Measurements from ENCODE around the gene RALGPS1.
"Not testable (repeated sequence)": the region's sequence is repeated elsewhere in the genome, so short reads cannot be mapped to it uniquely, and the experiment has no call there.

The RALGPS1 gene

DNA sequence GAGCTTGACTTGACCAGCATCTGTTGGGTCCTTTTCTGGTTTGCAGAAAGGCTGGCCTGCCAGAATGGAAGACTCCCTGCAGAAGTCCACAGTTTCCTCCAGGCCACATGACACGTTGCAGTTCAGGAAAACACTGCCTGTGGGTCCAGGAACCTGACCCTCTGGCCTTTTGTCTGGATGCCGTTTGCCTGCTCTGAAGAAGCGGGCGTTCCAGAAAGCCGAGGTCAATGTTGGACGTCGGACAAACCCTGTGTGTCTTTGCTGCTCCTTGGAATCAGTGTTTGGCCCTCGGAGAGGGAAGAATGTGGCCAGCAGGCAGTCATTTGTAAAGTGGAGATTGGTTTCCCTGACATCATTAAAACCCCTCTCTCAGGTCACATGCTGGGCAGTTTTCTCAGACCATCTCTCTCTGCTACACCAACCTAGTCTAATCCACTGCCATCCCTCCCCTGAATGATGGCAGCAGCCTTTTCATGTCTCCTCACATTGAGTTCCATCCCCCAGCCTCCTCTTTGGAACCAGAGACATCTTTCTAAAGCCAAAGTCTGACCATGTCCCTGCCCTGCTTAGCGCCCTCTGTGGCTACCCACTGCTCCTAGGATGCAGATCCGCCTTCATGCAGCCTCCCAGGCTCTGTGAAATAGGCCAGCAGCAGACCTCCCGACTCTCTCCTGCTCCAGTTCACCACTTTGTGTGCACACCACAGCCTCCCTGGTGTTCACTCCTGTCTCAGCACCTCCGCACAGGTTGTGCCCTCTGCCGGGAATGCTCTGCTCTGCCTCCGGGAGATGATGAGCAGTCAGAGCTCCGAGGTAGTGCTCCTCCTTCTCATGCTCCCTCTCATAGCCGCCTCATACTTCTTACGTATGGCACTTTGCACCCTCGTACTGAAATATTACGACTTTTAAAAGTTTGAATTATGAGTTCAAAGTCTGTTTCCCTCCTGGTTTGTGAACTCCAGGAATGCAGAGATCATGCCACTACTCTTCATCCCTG, 75.6 kb downstream of the RALGPS1 start:
- DNase-seq: no peak

GRCh38 chr9:126991183-126991582, 76.6 kb downstream of the RALGPS1 start:
- DNase-seq: no peak

GRCh38 chr9:126992427-126992826, 77.8 kb downstream of the RALGPS1 start:
- no peak for DNase-seq

DNA sequence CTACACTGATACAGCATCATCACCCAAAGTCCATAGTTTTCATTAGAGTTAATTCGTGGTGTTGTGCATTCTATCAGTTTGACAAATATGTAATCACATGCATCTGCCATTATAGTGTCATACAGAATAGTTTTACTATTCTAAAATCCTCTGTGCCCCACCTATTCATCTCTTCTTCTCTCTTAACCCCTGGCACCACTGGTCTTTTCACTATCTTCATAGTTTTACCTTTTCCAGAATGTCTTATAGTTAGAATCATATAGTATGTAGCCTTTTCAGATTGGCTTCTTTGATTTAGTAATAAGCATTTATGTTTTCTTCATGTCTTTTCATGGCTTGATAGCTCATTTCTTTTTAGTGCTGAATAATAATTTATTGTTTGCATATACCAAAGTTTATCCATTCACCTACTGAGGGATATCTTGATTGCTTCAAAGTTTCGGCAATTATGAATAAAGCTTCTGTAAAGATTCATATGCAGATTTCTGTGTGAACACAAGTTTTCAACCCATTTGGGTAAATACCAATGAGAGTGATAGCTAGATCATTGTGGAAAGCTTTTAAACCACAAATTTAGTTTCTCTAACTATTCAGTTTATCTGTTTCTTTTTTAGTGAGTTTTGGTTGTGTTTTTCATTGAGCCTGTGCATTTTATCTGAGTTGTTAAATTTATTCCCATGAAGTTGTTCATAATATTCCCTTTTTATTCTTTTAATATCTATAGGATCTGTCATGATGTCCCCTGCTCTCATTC, 84.9 kb downstream of the RALGPS1 start:
- DNase-seq: no peak

DNA sequence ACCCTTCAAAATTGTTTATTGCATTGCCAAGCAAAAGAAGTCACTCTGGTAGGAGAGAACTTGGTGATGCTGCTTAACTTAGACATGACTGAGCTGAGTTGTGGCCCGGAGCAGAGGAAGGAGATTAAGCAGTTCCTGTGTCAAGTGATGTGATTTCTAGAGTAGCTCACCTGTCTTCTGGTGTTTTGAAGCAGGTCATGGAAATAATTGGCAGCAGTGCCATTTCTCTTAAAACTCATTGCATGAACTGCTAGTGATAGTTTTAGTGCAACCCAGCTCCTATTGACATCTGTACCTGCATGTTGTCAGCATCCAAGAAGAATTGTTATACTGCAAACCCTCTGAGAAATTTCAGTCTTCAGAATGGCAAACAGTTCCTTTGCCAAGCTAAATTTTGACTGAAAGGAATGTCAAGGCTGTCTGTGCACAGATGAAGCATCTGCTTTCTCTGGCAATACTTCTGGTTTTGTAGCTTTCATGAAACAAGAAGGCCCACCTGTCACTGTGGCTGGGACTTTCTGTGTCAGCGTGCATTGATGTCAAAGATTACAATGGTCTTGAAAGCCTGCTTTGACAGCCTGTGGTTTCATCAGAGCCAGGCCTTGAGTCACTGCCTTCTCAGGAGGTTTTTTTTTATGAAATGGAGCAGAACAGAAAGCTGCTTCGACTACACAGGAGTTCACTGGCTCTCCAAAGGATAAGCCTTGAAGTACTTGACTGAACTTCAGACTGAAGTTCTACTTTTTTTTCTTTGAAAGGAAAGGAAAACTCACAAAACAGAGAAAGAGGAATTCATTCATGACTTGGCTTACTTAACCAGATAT, 90.6 kb downstream of the RALGPS1 start:
- no peak for DNase-seq

GRCh38 chr9:127005770-127006314, 91.3 kb downstream of the RALGPS1 start:
- DNase-seq: no peak

DNA sequence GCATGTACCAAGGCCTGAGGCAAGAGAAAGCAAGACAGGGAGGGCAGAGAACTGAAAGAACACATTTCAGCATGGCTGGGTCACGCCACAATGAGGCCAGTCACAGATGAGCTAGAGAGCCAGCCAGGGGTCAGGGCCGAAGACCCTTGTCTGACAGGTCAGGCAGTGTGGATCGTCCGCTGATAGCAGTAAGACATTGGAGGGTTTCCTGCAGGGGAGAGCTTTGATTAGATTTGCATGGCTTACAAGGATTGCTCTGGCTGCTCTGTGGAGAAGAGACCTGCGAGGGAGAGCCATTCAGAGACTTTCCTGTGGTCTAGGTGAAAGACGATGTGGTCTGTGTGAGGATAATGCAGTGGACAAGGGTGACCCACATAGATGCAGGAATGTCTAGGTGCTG, 93.1 kb downstream of the RALGPS1 start:
- no peak for DNase-seq

- no peak for DNase-seq
Observed at GRCh38 chr9:127008076-127008475, 93.5 kb downstream of the RALGPS1 start.

GRCh38 chr9:127011772-127012171, 97.2 kb downstream of the RALGPS1 start:
- no peak for DNase-seq

GRCh38 chr9:127012250-127012649, 97.7 kb downstream of the RALGPS1 start:
- no peak for DNase-seq

GRCh38 chr9:127013597-127013996, 99.0 kb downstream of the RALGPS1 start:
- no peak for DNase-seq

DNA sequence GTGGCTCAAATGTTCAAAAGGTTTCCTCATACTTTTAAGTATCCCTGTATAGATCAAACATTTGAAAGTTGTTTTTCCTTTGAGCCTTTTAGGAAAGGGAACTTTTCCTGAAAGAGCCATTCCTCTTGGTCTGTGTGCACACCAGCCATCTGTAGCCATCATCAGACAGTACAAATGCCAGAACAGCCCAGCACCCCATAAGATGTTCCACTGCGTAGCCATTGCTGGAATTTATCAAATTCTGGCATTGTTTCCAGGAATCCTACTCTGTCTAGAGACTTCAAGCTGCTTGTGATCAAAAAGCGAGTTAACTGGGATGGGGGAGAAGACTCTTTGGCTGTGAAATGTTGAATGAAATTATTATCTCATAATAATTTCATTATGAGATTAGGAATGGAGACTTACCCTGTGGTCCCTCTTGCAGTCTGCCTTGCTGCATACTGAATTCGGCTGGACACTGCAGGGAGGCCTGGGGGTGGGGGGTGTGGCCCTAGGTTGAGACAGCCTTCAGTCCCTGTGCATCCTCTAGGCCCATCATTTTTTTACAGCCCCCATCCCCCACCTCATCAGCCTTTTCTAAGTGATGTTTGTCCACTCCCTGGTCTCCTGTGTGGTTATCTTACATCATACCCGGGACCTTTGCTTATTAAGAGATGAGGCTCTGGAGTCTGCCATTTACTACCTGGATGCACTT, 99.8 kb downstream of the RALGPS1 start:
- DNase-seq: peak; percentile 66

GRCh38 chr9:127014910-127015540, 100.4 kb downstream of the RALGPS1 start:
- no peak for DNase-seq

DNA sequence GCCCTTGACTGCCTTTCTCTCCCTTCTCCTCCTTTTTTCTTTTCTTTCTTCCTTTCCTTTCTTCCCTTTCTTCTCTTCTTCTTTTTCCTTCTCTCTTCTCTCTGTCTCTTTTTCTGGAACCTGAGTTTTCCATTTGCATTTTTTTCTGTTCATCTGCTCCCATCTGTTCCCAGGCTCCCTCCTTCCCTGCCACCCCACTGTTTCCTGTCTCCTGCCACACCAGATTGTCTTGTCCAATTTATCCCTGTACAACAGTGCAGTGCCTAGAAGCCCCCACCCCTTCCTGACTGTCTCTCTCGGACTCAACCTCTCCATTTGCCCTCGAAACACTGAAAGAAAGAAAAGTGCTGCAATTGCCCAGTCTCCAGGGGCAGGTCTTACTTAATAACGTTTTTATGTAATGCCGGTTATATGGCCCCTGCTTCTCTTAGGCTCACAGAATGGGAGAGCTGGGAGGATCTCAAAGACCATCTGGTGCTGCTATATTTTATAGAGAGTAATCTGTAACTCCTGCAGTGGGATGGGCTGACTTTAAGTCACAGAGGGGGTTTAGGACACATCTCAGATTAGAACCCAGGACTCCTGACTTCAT, 101.4 kb downstream of the RALGPS1 start:
- no peak for DNase-seq

DNA sequence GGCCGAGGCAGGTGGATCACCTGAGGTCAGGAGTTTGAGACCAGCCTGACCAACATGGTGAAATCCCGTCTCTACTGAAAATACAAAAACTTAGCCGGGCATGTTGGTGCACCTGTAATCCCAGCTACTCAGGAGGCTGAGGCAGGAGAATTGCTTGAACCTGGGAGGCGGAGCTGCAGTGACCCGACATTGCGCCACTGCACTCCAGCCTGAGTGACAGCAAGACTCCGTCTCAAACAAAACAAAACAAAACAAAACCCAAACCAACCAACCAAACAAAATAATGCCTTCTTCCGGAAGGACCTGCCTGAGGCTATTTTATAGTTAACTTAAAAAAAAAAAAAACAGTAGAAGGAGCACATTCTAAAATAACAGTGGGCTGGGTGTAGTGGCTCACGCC, 103.4 kb downstream of the RALGPS1 start:
- DNase-seq: not testable (repeated sequence)

GRCh38 chr9:127018935-127019334, 104.4 kb downstream of the RALGPS1 start:
- peak; percentile 24 for DNase-seq

DNA sequence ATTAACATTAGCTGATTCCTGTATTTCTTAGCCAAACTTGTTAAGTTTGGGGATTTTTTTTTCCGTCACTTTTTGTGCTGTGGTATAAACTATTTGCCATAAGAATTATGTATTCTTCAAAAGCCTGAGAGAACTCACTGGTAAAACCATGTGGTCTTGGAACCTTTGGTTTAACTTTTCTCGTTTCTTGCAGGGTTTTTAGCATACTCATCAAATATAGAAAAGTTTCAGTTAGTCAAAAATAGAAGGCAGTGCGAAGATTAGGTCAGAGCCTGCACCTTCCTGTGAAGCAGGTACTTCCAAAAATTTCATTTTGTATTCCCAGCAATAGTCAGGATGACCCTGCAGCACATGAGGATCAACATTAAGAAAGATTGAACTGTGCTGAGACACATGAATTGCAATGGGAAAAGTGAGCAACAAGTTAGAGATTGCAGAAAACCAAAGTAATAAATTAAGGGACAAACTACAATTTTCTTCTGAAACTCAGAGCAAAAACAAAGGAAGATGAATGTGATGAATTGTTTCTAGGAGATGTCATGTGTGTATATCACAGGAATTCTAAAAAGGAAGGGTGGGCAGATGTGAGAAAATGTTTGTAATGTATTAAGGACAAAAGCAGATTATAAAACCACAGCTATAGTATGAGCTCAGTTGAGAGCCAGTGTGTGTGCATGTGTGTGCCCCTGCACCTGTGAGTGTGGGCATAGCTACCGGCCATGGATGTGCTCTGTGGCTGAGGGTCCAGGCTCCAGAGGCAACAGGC, 105.6 kb downstream of the RALGPS1 start:
- DNase-seq: peak; percentile 33

DNA sequence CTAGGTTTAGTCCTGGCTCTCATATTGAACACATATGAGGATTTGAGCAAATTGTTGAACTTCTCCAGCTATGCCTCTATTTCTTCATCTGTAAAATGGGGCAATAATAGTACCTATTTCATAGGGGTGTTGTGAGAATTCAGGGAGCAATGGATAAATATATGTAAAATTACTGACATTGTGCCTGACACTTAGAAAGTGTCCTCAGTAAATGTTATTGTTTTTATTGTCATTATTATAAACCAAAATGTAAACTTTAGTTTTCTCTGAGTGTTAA, 106.2 kb downstream of the RALGPS1 start:
- no peak for DNase-seq

DNA sequence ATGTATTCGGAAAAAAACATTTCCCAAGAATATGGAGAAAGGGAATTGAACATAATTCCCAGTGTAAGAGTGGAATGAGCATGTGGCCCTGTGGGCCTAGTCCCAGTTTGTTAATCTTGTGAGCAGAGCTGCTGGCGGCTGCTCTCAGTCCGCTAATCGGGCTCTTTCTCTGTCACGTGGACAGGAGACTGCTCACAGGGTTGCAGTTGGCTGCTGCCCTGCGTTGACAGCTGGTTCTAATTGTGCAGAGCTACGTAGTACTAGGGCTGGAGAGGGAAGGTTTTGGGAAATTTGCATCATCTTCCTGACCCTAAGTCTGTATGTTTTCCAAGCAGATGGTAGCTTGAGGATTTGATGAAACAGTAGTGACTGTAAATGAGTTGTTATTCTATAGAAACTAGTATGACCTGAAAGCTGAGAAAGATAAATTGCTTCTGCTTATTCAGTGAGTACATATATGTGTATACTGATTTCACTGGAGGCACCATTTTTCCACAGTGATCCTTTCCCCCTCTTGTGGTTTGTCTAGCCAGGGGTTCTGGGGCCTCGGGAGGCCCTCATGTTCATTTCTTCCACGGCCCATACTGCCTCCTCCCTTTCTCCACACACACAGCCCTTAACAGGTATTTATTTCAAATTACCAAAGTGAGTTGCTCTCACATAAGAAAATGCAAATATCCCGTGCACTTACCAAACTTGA, 107.2 kb downstream of the RALGPS1 start:
- DNase-seq: peak; percentile 99

Measured in fibroblast of skin of right quadriceps (primary cell).